NB4 (cell line): ENCODE measurements around the gene SERPINI1.

Experiments used
- DNase-seq: peaks from one replicate; pipeline ENCODE4 v3.0.0; 2010; ENCODE audit warnings: low read depth
- H3K4me3 ChIP-seq: one replicate; pipeline ENCODE4 v1.5.1; 2011; ENCODE audit warnings: mild to moderate bottlenecking, low read depth, low read length, moderate library complexity
- CTCF ChIP-seq: IDR thresholded peaks from one replicate; pipeline ENCODE4 v1.5.1; 2012; ENCODE audit warnings: low read depth, low read length
- MAX ChIP-seq: IDR thresholded peaks from 2 replicates; pipeline ENCODE4 v1.6.1; 2011; ENCODE audit warnings: low read depth, low read length
- MYC ChIP-seq: IDR thresholded peaks from 2 replicates; pipeline ENCODE4 v1.6.1; 2011; ENCODE audit warnings: low read depth, low read length
- POLR2A ChIP-seq: IDR thresholded peaks from 2 replicates; pipeline ENCODE4 v1.6.1; 2011; ENCODE audit warnings: mild to moderate bottlenecking; ENCODE audit not compliant: insufficient read length; ENCODE audit errors: extremely low read depth

SERPINI1 gene

GRCh38 chr3:167716920-167717319 lies 18.6 kb upstream of the SERPINI1 start:
- no peak overlapping the region for H3K4me3 ChIP-seq
- no peak for DNase-seq
- TF ChIP-seq MAX: no peak
- TF ChIP-seq CTCF: no peak
- TF ChIP-seq POLR2A: no peak
- TF ChIP-seq MYC: no peak

- H3K4me3 ChIP-seq: no peak overlapping the region
- TF ChIP-seq MYC (no peak), CTCF (no peak), MAX (no peak), POLR2A (no peak)
- DNase-seq: no peak
These were observed 16.9 kb upstream of the SERPINI1 start for GRCh38 chr3:167718582-167718981.

- H3K4me3 ChIP-seq: no peak overlapping the region
- TF ChIP-seq POLR2A (no peak), MAX (no peak), MYC (no peak), CTCF (no peak)
- DNase-seq: no peak
These were observed 12.5 kb upstream of the SERPINI1 start for GRCh38 chr3:167723025-167723512.

- no peak for DNase-seq
- no peak for TF ChIP-seq MYC
- no peak for TF ChIP-seq POLR2A
- TF ChIP-seq CTCF: no peak
- TF ChIP-seq MAX: no peak
- no peak overlapping the region for H3K4me3 ChIP-seq
These were observed 11.6 kb upstream of the SERPINI1 start for GRCh38 chr3:167723872-167724271.

GRCh38 chr3:167728176-167728575 lies 7.3 kb upstream of the SERPINI1 start:
- no peak for TF ChIP-seq CTCF
- no peak for TF ChIP-seq MAX
- TF ChIP-seq POLR2A: no peak
- no peak for TF ChIP-seq MYC
- DNase-seq: no peak
- no peak overlapping the region for H3K4me3 ChIP-seq

GRCh38 chr3:167728632-167729323 lies 6.7 kb upstream of the SERPINI1 start:
- DNase-seq: no peak
- H3K4me3 ChIP-seq: no peak overlapping the region
- TF ChIP-seq MAX (no peak), CTCF (no peak), POLR2A (no peak), MYC (no peak)
